Measurements from ENCODE around the gene BZW1.

BZW1 gene

DNA sequence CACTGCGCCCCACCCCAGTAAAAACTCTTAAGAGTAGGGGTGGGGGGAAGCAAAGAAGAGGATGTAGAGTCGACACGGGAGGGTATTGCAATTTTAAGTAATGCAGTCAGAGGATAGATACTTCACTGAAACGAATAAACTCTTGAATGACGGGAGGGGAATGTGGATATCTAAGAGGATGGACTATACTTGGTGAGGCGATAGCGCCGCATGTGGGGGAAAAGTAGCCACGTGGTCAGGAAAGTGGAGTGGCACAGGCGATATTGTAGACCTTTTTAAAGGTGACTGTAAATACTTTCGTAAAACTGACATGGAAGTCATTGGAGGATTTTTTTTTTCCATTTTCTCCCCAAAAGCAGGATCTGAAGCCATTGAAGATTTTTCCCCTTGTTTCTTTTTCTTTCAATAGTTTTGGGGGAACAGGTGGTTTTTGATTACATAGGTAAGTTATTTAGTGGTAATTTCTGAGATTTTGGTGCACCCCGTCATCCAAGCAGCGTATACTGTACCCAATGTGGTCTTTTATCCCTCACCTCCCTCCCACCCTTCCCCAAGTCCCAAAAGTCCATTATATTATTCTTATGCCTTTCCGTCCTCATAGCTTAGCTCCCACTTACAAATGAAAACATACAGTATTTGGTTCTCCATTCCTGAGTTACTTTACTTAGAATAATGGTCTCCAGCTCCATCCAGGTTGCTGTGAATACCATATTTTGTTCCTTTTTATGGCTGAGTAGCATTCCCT lies 39.0 kb downstream of the BZW1 start:
- Histone ChIP-seq H3K4me3 (ENCODE audit: insufficient read depth, low read depth, low read length) (no peak overlapping the region), H3K27ac (ENCODE audit: insufficient read depth, low read depth, low read length, poor library complexity, severe bottlenecking) (no peak overlapping the region), H3K4me1 (ENCODE audit: control insufficient read depth, insufficient read depth, low read length) (no peaks in the 10 kb centered on the region), H3K9me3 (ENCODE audit: control insufficient read depth, low read length) (no peaks in the 10 kb centered on the region), H3K36me3 (ENCODE audit: control insufficient read depth, insufficient read depth, low read length) (peaks cover 36% of the 10 kb centered on the region), H3K27me3 (ENCODE audit: control insufficient read depth, insufficient read depth, low read length, poor library complexity, severe bottlenecking) (no peaks in the 10 kb centered on the region)
- 90 to 92% methylated on average over 14 of the region's 14 CpGs for WGBS, 2 experiments

DNA sequence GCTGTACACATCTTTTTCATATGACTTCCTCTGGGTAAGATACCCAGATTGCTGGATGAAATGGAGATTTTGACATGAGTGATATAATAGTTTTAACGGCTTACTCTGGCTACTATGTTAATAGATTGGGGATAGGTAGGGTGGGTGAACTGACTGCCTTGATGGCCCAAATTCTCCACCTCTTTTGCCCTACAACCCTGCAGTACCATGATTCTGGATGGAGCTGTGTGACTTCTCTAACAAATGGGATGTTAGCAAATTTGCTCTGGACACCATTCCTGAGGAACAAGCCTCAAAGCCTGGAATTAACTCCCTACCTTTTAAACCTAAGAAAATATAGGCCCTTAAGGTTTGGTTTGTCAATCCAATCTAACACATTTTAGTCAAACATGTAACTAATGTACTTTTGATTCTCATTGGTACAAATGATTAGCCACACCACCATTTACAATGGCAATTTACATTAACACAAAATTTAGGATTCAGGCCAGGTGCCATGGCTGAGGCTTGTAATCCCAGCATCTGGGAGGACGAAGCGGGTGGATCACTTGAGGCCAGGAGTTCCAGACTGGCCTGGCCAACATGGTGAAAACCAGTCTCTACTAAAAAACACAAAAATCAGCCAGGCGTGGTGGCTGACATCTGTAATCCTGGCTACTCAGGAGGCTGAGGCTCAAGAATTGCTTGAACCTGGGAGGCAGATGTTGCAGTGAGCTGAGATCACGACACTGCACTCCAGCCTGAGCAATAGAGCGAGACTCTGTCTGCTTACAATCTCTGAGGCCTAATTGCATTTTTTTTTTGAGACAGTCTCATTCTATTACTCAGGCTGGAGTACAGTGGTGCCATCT lies 39.9 kb downstream of the BZW1 start:
- Histone ChIP-seq H3K4me1 (ENCODE audit: control insufficient read depth, insufficient read depth, low read length) (no peaks in the 10 kb centered on the region), H3K4me3 (ENCODE audit: insufficient read depth, low read depth, low read length) (no peak overlapping the region), H3K27ac (ENCODE audit: insufficient read depth, low read depth, low read length, poor library complexity, severe bottlenecking) (peak overlapping the region; percentile 16), H3K9me3 (ENCODE audit: control insufficient read depth, low read length) (no peaks in the 10 kb centered on the region), H3K36me3 (ENCODE audit: control insufficient read depth, insufficient read depth, low read length) (peaks cover 43% of the 10 kb centered on the region), H3K27me3 (ENCODE audit: control insufficient read depth, insufficient read depth, low read length, poor library complexity, severe bottlenecking) (no peaks in the 10 kb centered on the region)
- WGBS, 2 experiments, result 91 to 98% methylated on average over 6 of the region's 6 CpGs

DNA sequence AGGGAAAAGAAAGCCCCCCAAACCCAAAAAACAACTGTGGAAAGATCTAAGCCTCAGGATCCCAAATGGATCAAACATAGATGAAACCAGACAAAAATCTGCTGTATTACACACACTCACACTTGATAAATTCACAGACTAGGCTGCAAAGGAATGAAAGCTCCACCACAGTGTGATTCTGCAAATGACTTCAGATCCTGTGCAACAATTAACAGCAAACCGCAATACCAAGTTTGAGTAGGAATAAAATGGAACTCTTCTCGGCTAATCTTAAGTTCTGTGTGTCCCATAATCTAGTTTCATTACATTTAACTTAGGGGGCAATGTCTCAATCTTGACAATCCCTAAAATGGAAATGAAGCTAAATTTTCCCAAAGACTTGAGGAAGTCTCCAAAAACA lies 40.9 kb downstream of the BZW1 start:
- Histone ChIP-seq H3K4me3 (ENCODE audit: insufficient read depth, low read depth, low read length) (no peak overlapping the region), H3K27ac (ENCODE audit: insufficient read depth, low read depth, low read length, poor library complexity, severe bottlenecking) (peak overlapping the region; percentile 8), H3K36me3 (ENCODE audit: control insufficient read depth, insufficient read depth, low read length) (peaks cover 52% of the 10 kb centered on the region), H3K9me3 (ENCODE audit: control insufficient read depth, low read length) (no peaks in the 10 kb centered on the region), H3K27me3 (ENCODE audit: control insufficient read depth, insufficient read depth, low read length, poor library complexity, severe bottlenecking) (no peaks in the 10 kb centered on the region), H3K4me1 (ENCODE audit: control insufficient read depth, insufficient read depth, low read length) (no peaks in the 10 kb centered on the region)
- WGBS, 2 experiments, result 95 to 100% methylated on average over 2 of the region's 2 CpGs

DNA sequence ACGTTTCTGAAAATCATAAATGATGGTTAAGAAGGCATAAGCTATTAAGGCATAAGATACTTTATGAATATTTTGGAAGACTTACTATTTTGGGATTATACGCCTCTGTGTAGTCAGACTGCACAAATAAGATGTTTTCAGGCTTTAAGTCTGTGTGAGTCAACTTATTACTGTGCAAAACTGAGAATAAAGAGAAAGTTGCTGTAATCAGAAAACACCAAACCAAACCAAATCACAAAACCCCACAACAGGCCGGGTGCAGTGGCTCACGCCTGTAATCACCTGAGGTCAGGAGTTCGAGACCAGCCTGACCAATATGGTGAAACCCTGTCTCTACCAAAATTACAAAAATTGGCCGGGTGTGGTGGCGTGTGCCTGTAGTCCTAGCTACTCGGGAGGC lies 45.1 kb downstream of the BZW1 start:
- H3K36me3 ChIP-seq (ENCODE audit: control insufficient read depth, insufficient read depth, low read length), result peaks cover 71% of the 10 kb centered on the region
- no peaks in the 10 kb centered on the region for H3K9me3 ChIP-seq (ENCODE audit: control insufficient read depth, low read length)
- H3K27ac ChIP-seq (ENCODE audit: insufficient read depth, low read depth, low read length, poor library complexity, severe bottlenecking), result no peak overlapping the region
- WGBS, 2 experiments, result 91 to 95% methylated on average over 8 of the region's 8 CpGs
- no peak overlapping the region for H3K4me3 ChIP-seq (ENCODE audit: insufficient read depth, low read depth, low read length)
- H3K4me1 ChIP-seq (ENCODE audit: control insufficient read depth, insufficient read depth, low read length), result no peaks in the 10 kb centered on the region
- H3K27me3 ChIP-seq (ENCODE audit: control insufficient read depth, insufficient read depth, low read length, poor library complexity, severe bottlenecking), result no peaks in the 10 kb centered on the region

DNA sequence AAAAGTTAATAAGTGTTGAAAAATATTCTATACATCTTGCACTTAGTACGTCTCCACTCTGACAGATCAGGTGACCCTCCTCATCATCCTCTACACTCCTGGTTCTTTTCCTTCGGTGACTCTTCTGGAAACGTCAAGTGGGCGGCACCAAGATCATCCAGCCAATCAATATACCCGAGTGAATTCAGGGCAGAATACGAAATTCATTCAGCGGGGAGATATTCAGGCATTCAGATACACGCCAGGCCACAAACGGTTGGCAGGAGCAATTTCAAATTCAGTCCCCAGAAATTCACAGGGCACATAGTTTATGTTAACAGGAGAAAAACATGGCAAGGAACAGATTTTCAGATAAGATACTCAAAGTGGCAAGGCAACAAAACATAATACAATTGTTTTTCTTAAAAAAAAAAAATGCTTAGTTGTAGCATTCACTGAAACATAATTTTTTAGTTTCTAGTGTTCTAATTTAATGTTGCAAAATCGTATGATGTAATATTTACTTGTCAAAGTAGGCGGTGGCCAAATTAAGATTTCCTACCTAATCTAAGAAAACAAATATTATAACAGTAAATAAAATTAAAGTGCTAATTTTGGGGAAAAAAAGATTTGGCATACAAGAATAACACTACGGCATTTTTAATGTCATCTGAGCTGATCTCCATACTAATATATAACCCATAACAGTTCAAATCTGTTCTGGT lies 48.5 kb downstream of the BZW1 start:
- Histone ChIP-seq H3K36me3 (ENCODE audit: control insufficient read depth, insufficient read depth, low read length) (peaks cover 43% of the 10 kb centered on the region), H3K9me3 (ENCODE audit: control insufficient read depth, low read length) (no peaks in the 10 kb centered on the region), H3K27me3 (ENCODE audit: control insufficient read depth, insufficient read depth, low read length, poor library complexity, severe bottlenecking) (no peaks in the 10 kb centered on the region), H3K4me1 (ENCODE audit: control insufficient read depth, insufficient read depth, low read length) (no peaks in the 10 kb centered on the region), H3K27ac (ENCODE audit: insufficient read depth, low read depth, low read length, poor library complexity, severe bottlenecking) (no peak overlapping the region), H3K4me3 (ENCODE audit: insufficient read depth, low read depth, low read length) (no peak overlapping the region)
- WGBS, 2 experiments, result 94 to 96% methylated on average over 9 of the region's 12 CpGs

DNA sequence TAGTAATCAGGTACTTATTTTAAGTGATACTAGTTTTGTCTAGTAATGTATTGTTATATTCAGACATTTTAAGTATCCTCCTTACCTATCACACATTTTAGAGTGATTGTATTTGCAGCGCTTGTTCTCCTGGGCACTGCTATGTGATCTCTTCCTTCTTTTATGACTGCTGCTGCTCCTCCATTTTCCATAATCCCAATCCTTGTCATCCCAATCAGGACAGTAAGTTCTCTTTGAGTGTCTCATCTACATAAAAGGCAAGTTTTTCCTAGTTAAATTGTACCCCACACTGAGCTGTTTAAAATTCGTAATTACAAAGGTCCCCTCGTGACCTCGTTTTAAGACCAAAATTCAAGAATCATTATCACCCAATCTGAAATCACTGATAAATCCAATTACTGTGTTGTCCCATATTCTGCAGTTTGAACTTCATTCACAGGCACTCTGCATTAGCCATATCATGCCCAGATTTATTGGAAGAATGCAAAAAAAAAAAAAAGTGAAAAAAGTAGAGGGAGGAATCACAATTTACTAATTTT lies 50.0 kb downstream of the BZW1 start:
- no peaks in the 10 kb centered on the region for H3K9me3 ChIP-seq (ENCODE audit: control insufficient read depth, low read length)
- WGBS, 2 experiments, result 54 to 57% methylated on average over 4 of the region's 4 CpGs
- peak overlapping the region; percentile 99 for H3K4me3 ChIP-seq (ENCODE audit: insufficient read depth, low read depth, low read length)
- H3K27me3 ChIP-seq (ENCODE audit: control insufficient read depth, insufficient read depth, low read length, poor library complexity, severe bottlenecking), result no peaks in the 10 kb centered on the region
- peaks cover 32% of the 10 kb centered on the region for H3K36me3 ChIP-seq (ENCODE audit: control insufficient read depth, insufficient read depth, low read length)
- H3K27ac ChIP-seq (ENCODE audit: insufficient read depth, low read depth, low read length, poor library complexity, severe bottlenecking), result no peak overlapping the region
- no peaks in the 10 kb centered on the region for H3K4me1 ChIP-seq (ENCODE audit: control insufficient read depth, insufficient read depth, low read length)

DNA sequence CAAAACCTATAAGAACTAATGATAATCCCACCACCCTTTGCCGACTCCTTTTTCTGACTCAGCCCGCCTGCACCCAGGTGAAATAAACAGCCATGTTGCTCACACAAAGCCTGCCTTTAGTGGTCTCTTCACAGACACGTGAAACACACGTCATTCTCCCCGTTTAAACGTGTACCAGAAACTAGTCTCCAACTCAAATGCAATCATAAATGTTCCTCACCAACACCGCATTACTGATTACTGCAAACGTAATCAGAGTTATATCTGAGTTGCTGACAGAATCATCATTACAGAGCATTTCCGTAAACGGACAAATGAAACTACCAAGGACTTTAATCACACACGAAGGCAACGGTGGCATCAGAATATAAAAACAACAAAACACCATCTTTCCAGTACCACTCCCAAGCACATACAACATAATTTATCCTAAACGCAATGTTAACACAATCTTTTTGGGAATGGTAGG lies 50.9 kb downstream of the BZW1 start:
- H3K4me1 ChIP-seq (ENCODE audit: control insufficient read depth, insufficient read depth, low read length), result no peaks in the 10 kb centered on the region
- no peaks in the 10 kb centered on the region for H3K27me3 ChIP-seq (ENCODE audit: control insufficient read depth, insufficient read depth, low read length, poor library complexity, severe bottlenecking)
- H3K4me3 ChIP-seq (ENCODE audit: insufficient read depth, low read depth, low read length), result peak overlapping the region; percentile 99
- peaks cover 23% of the 10 kb centered on the region for H3K36me3 ChIP-seq (ENCODE audit: control insufficient read depth, insufficient read depth, low read length)
- H3K9me3 ChIP-seq (ENCODE audit: control insufficient read depth, low read length), result no peaks in the 10 kb centered on the region
- no peak overlapping the region for H3K27ac ChIP-seq (ENCODE audit: insufficient read depth, low read depth, low read length, poor library complexity, severe bottlenecking)
- 1% methylated on average over 13 of the region's 13 CpGs for WGBS, 2 experiments

DNA sequence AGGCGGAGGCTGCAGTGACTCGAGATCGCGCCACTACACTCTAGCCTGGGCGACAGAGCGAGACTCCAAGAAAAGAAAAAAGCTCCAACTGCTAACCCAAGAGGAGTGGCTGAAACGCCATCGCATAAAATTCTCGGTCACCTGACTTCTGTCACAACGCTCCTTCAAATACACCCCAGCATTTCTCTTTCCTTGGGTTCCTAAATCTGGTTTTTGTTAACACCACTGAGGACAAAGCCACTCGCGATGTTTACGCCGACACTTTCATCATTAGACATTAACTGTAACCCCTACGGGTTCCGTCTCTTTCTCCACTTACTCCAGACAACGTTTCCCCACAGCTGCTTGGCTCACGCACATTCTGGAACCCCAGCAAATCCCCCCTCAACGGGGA lies 52.1 kb downstream of the BZW1 start:
- Histone ChIP-seq H3K4me3 (ENCODE audit: insufficient read depth, low read depth, low read length) (peak overlapping the region; percentile 99), H3K27ac (ENCODE audit: insufficient read depth, low read depth, low read length, poor library complexity, severe bottlenecking) (peak overlapping the region; percentile 97), H3K27me3 (ENCODE audit: control insufficient read depth, insufficient read depth, low read length, poor library complexity, severe bottlenecking) (no peaks in the 10 kb centered on the region), H3K4me1 (ENCODE audit: control insufficient read depth, insufficient read depth, low read length) (no peaks in the 10 kb centered on the region), H3K9me3 (ENCODE audit: control insufficient read depth, low read length) (no peaks in the 10 kb centered on the region), H3K36me3 (ENCODE audit: control insufficient read depth, insufficient read depth, low read length) (peaks cover 11% of the 10 kb centered on the region)
- WGBS, 2 experiments, result 0% methylated on average over 19 of the region's 19 CpGs

DNA sequence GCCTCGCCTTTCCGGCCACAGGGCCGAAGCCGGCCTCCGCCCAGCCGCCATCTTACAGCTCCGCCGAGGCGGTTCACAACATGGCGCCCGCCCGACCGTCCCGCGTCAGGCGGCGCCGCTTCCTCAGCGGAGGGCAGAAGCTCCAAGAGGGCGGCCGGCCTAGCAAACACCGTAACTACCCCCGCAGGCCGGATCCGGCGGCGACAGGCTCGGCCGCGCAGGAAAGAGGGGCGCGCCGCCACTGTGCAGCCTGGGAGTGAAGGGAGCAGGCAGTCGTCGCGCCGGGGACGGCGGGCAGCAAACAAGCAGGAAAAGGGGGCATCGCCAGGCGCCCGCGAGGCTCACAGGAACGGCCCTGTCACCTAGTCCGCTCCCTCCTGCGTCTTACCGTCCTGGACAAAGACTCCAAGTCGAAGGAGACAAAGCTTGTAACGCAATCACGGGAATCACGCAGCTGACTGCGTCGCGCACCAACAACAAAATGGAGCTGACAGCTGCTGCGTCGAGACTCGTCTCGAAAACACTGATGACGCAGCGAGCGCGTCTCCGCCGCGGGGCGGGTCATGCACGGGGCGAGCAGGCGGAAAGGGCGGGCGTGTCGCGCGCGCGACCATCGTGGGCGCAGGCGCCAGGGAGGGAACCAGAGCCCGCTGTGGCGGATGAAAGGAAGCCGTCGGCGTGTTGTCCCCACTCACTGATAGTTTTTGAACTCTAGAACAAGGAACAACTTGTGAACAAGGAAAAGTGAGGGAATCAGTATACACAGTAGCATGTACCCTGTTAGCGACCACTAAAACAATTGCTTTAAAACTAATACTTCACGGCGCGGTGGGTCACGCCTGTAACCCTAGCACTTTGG lies 52.7 kb downstream of the BZW1 start, which contains the start of gene CLK1:
TSS of gene CLK1 (minus strand) at position 483 of the 859 bp plus-strand sequence. CDS start 2,796 bp downstream, outside the sequence.
- WGBS, 2 experiments, result 3% methylated on average over 89 of the region's 89 CpGs
- H3K4me1 ChIP-seq (ENCODE audit: control insufficient read depth, insufficient read depth, low read length), result no peaks in the 10 kb centered on the region
- H3K4me3 ChIP-seq (ENCODE audit: insufficient read depth, low read depth, low read length), result peak within 1 kb of the TSS; percentile 99
- H3K27me3 ChIP-seq (ENCODE audit: control insufficient read depth, insufficient read depth, low read length, poor library complexity, severe bottlenecking), result no peaks in the 10 kb centered on the region
- peak within 1 kb of the TSS; percentile 97 for H3K27ac ChIP-seq (ENCODE audit: insufficient read depth, low read depth, low read length, poor library complexity, severe bottlenecking)
- no peaks in the 10 kb centered on the region for H3K9me3 ChIP-seq (ENCODE audit: control insufficient read depth, low read length)
- peaks cover 8% of the 10 kb centered on the region for H3K36me3 ChIP-seq (ENCODE audit: control insufficient read depth, insufficient read depth, low read length)

Data from ectodermal cell (in vitro differentiated cells).